H1 (cell line): ENCODE results near the gene ZIC5. TPM values are rescaled to one million over a fixed set of nuclear protein-coding genes. Genes with fewer than 3 reads are reported as not detected.

Source experiments
- CTCF ChIA-PET: fragments of 300-600 bp; sonication (Branson Sonifier 250); formaldehyde crosslinking; loops from one replicate; lab custom pipeline; 2021; ENCODE audit not compliant: partially characterized antibody; lab: Charles Lee
- POLR2A ChIA-PET: fragments of 300-600 bp; sonication (Branson Sonifier 250); formaldehyde crosslinking; loops from one replicate; lab custom pipeline; 2021; ENCODE audit warnings: inconsistent platforms; ENCODE audit not compliant: partially characterized antibody; lab: Charles Lee
- DNase-seq, 2 experiments: peaks; one replicate each; pipeline versions ENCODE4 v3.0.0 to v3.0.0-alpha.2; 2010 to 2022; ENCODE audit warnings: low spot score in 2 of 2, low read depth in 1 of 2, mixed read lengths in 1 of 2
- FAIRE-seq: peaks from 2 replicates; lab custom pipeline; 2011; peaks lifted over from hg19 to GRCh38; lab: Jason Lieb, UNC
- H2AFZ ChIP-seq: 2 replicates; pipeline ENCODE4 v1.8.1; 2012; ENCODE audit warnings: low read length, inconsistent platforms
- H2AK5ac ChIP-seq: 2 replicates; pipeline ENCODE4 v1.6.1; 2013; ENCODE audit warnings: low read depth, low read length
- H2BK120ac ChIP-seq: replicated peaks from 2 replicates; pipeline ENCODE3; 2013; ENCODE audit warnings: low read depth, low read length, inconsistent platforms
- H2BK12ac ChIP-seq: 2 replicates; pipeline ENCODE4 v1.6.1; 2013; ENCODE audit warnings: low read depth, low read length
- H2BK15ac ChIP-seq: 2 replicates; pipeline ENCODE4 v1.6.1; 2013; ENCODE audit warnings: low read length
- H2BK20ac ChIP-seq: 2 replicates; pipeline ENCODE4 v1.6.1; 2013; ENCODE audit warnings: low read length
- H2BK5ac ChIP-seq: 2 replicates; pipeline ENCODE4 v1.6.1; 2013; ENCODE audit warnings: low read depth, low read length
- H3K14ac ChIP-seq: 2 replicates; pipeline ENCODE4 v1.6.1; 2013; ENCODE audit warnings: inconsistent platforms; ENCODE audit not compliant: insufficient read length
- H3K18ac ChIP-seq: 2 replicates; pipeline ENCODE4 v1.6.1; 2013; ENCODE audit warnings: low read length; ENCODE audit errors: extremely low read depth
- H3K23ac ChIP-seq: 2 replicates; pipeline ENCODE4 v1.6.1; 2013; ENCODE audit warnings: inconsistent platforms; ENCODE audit not compliant: insufficient read length
- H3K23me2 ChIP-seq: 2 replicates; pipeline ENCODE4 v1.6.1; 2013; ENCODE audit warnings: low read depth, low read length
- H3K27ac ChIP-seq: 2 replicates; pipeline ENCODE4 v1.6.1; 2011; ENCODE audit warnings: low read depth, low read length, inconsistent platforms
- H3K27me3 ChIP-seq, 4 experiments: replicated peaks in 1 of 4; 1 replicate in 1 of 4; 2 replicates in 3 of 4; pipeline versions ENCODE4 v1.6.1 to v1.8.1; 2011 to 2013; ENCODE audit warnings: low read length in 3 of 4, mild to moderate bottlenecking in 3 of 4, inconsistent platforms in 2 of 4, mixed read lengths in 2 of 4, moderate library complexity in 1 of 4; ENCODE audit not compliant: control insufficient read depth in 3 of 4, insufficient read depth in 3 of 4; ENCODE audit errors: extremely low read depth in 1 of 4
- H3K36me3 ChIP-seq, 4 experiments: 2 replicates each; pipeline versions ENCODE4 v1.6.1 to v1.8.1; 2011 to 2013; ENCODE audit warnings: mild to moderate bottlenecking in 4 of 4, low read length in 3 of 4, moderate library complexity in 2 of 4, control low read depth in 1 of 4, inconsistent platforms in 1 of 4; ENCODE audit not compliant: insufficient read depth in 4 of 4, control insufficient read depth in 2 of 4
- H3K4ac ChIP-seq: replicated peaks from 2 replicates; pipeline ENCODE3; 2013; ENCODE audit warnings: low read length, low read depth, mixed read lengths, inconsistent platforms; ENCODE audit not compliant: insufficient read length
- H3K4me1 ChIP-seq, 4 experiments: replicated peaks in 1 of 4; 1 replicate in 1 of 4; 2 replicates in 3 of 4; pipeline versions ENCODE4 v1.6.1 to v1.8.1; 2011 to 2013; ENCODE audit warnings: low read length in 3 of 4, inconsistent platforms in 2 of 4, mixed read lengths in 1 of 4; ENCODE audit not compliant: insufficient read depth in 4 of 4, control insufficient read depth in 3 of 4
- H3K4me2 ChIP-seq, 2 experiments: 2 replicates each; pipeline versions ENCODE4 v1.6.1 to v1.8.1; 2011 to 2013; ENCODE audit warnings: low read depth in 2 of 2, low read length in 2 of 2, control low read depth in 1 of 2, inconsistent platforms in 1 of 2, mild to moderate bottlenecking in 1 of 2; ENCODE audit not compliant: insufficient read depth in 1 of 2
- H3K4me3 ChIP-seq, 4 experiments: fragments of 200-600, 300-600 bp in 1 of 4; sonication (generic), shearing (Covaris generic), sonication (Bioruptor Twin) in 1 of 4; 2 replicates each; pipeline versions ENCODE4 v1.5.1 to v1.8.1; 2011 to 2016; ENCODE audit warnings: low read length in 4 of 4, low read depth in 3 of 4, control low read depth in 2 of 4, inconsistent platforms in 2 of 4, mild to moderate bottlenecking in 2 of 4, mixed read lengths in 1 of 4, moderate library complexity in 1 of 4; ENCODE audit not compliant: insufficient read depth in 2 of 4; ENCODE audit errors: extremely low read depth in 1 of 4
- H3K56ac ChIP-seq: replicated peaks from 2 replicates; pipeline ENCODE3; 2013; ENCODE audit warnings: low read depth, mild to moderate bottlenecking, mixed read lengths, low read length, inconsistent platforms; ENCODE audit not compliant: insufficient read length
- H3K79me1 ChIP-seq: 2 replicates; pipeline ENCODE4 v1.6.1; 2013; ENCODE audit warnings: low read depth, low read length, control low read depth
- H3K79me2 ChIP-seq, 2 experiments: 2 replicates each; pipeline versions ENCODE4 v1.6.1 to v1.8.1; 2012 to 2013; ENCODE audit warnings: low read length in 2 of 2, mild to moderate bottlenecking in 2 of 2, inconsistent platforms in 1 of 2; ENCODE audit not compliant: insufficient read depth in 2 of 2, control insufficient read depth in 1 of 2
- H3K9ac ChIP-seq, 4 experiments: replicated peaks in 1 of 4; 1 replicate in 1 of 4; 2 replicates in 3 of 4; pipeline versions ENCODE4 v1.6.1 to v1.8.1; 2011 to 2013; ENCODE audit warnings: low read depth in 3 of 4, low read length in 3 of 4, control low read depth in 2 of 4, mild to moderate bottlenecking in 2 of 4, moderate library complexity in 2 of 4, inconsistent platforms in 1 of 4; ENCODE audit errors: extremely low read depth in 1 of 4
- H3K9me3 ChIP-seq, 2 experiments: 2 replicates each; pipeline versions ENCODE4 v1.6.1 to v1.8.1; 2012 to 2013; ENCODE audit warnings: mild to moderate bottlenecking in 2 of 2, moderate library complexity in 2 of 2, control low read depth in 1 of 2, inconsistent platforms in 1 of 2, low read depth in 1 of 2, low read length in 1 of 2, mixed read lengths in 1 of 2; ENCODE audit not compliant: insufficient read depth in 2 of 2
- H4K20me1 ChIP-seq, 2 experiments: replicated peaks in 1 of 2; 2 replicates each; pipeline versions ENCODE3 to v1.8.1; 2011 to 2013; ENCODE audit warnings: inconsistent platforms in 2 of 2, low read length in 2 of 2, mild to moderate bottlenecking in 1 of 2; ENCODE audit not compliant: insufficient read depth in 2 of 2, control insufficient read depth in 1 of 2
- H4K5ac ChIP-seq: 2 replicates; pipeline ENCODE4 v1.6.1; 2013; ENCODE audit warnings: low read length, low read depth, mixed read lengths, inconsistent platforms; ENCODE audit not compliant: insufficient read length
- H4K8ac ChIP-seq: 2 replicates; pipeline ENCODE4 v1.8.0; 2013; ENCODE audit warnings: mild to moderate bottlenecking, moderate library complexity, low read length, inconsistent platforms; ENCODE audit not compliant: insufficient read depth; ENCODE audit errors: extremely low read depth
- H4K91ac ChIP-seq: replicated peaks from 2 replicates; pipeline ENCODE3; 2013; ENCODE audit warnings: low read length, mixed read lengths, inconsistent platforms; ENCODE audit not compliant: insufficient read length
- BRCA1 ChIP-seq: IDR thresholded peaks from 2 replicates; pipeline ENCODE4 v1.6.1; 2012; ENCODE audit warnings: low read depth, low read length, improper control_type of control experiment
- CBX5 ChIP-seq: fragments of 300-800, 300-1000 bp; sonication (generic); IDR thresholded peaks from 2 replicates; pipeline ENCODE4 v1.7.1; 2016; ENCODE audit warnings: antibody characterized with exemption, low read length, low read depth
- CHD1 ChIP-seq: IDR thresholded peaks from 2 replicates; pipeline ENCODE4 v1.6.1; 2012; ENCODE audit warnings: low read depth, low read length, improper control_type of control experiment
- E2F6 ChIP-seq: IDR thresholded peaks from 2 replicates; pipeline ENCODE4 v1.6.1; 2012; ENCODE audit warnings: inconsistent platforms
- HDAC6 ChIP-seq: IDR thresholded peaks from one replicate; pipeline ENCODE4 v1.7.1; 2012; ENCODE audit warnings: low read depth, mild to moderate bottlenecking, inconsistent platforms, low read length, moderate library complexity
- KDM4A ChIP-seq: IDR thresholded peaks from one replicate; pipeline ENCODE4 v1.7.1; 2012; ENCODE audit warnings: low read depth, mild to moderate bottlenecking, moderate library complexity, low read length, inconsistent platforms; ENCODE audit not compliant: severe bottlenecking
- POU5F1 ChIP-seq: IDR thresholded peaks from 2 replicates; pipeline ENCODE4 v1.6.1; 2011; ENCODE audit warnings: low read depth, mild to moderate bottlenecking, low read length, moderate library complexity
- RFX5 ChIP-seq: IDR thresholded peaks from 2 replicates; pipeline ENCODE4 v1.6.1; 2011; ENCODE audit warnings: low read depth, low read length, improper control_type of control experiment, borderline replicate concordance
- SIN3A ChIP-seq, 2 experiments: IDR thresholded peaks in 1 of 2; conservative IDR thresholded peaks in 1 of 2; 2 replicates each; pipeline ENCODE4 v1.6.1; 2011 to 2012; ENCODE audit warnings: low read length in 2 of 2, improper control_type of control experiment in 1 of 2, low read depth in 1 of 2, mild to moderate bottlenecking in 1 of 2
- SIX5 ChIP-seq: IDR thresholded peaks from 2 replicates; pipeline ENCODE4 v1.6.1; 2011; ENCODE audit warnings: mild to moderate bottlenecking, low read depth, low read length
- WGBS, 2 experiments: shearing (Covaris generic) in 1 of 2; methylation state at CpG; one replicate each; pipeline versions ENCODE4 v1.1.6 to v1.1.7; 2013 to 2015; ENCODE audit warnings: low lambda C conversion rate in 2 of 2, mixed read lengths in 2 of 2, inconsistent platforms in 1 of 2, low coverage in 1 of 2, missing lambda C conversion rate in 1 of 2; ENCODE audit not compliant: insufficient replicate concordance in 2 of 2, insufficient coverage in 1 of 2, insufficient read length in 1 of 2; ENCODE audit errors: extremely low coverage in 1 of 2, missing lambda C conversion rate in 1 of 2; 5-methylcytosine and 5-hydroxymethylcytosine counted together
- polyA plus RNA-seq, 7 experiments: library from polyadenylated mRNA; depleted of rRNA in 3 of 7; stranded (reverse) in 5 of 7; unstranded in 2 of 7; fragments of >200 nt in 5 of 7; fragments of 200-250 nt in 2 of 7; gene quantifications; 1 replicate in 5 of 7; 2 replicates in 1 of 7; 4 replicates in 1 of 7; pipeline versions ENCODE4 v1.2.1 to v1.2.3, GENCODE V29; 2011 to 2013; ENCODE audit warnings: missing spikeins in 2 of 7, mixed read lengths in 2 of 7
- total RNA-seq: library from RNA; stranded (reverse); fragmentation: NEBNext Ultra II Directional; extraction: Animal tissue kit (Norgen Biotek cat#: 25700); gene quantifications from 2 replicates; pipeline ENCODE4 v1.2.1, GENCODE V29; 2021
- TF ChIP-seq, protein P1 (sequence below), 3 experiments: IDR thresholded peaks; 1 replicate in 2 of 3; 2 replicates in 1 of 3; pipeline versions ENCODE4 v1.5.1 to v1.6.1; 2011; ENCODE audit warnings: low read length in 3 of 3, mild to moderate bottlenecking in 3 of 3, inconsistent platforms in 2 of 3, low read depth in 1 of 3, moderate library complexity in 1 of 3; ENCODE audit not compliant: insufficient read depth in 1 of 3; ENCODE audit errors: control extremely low read depth in 1 of 3

Gene ZIC5
- total and polyA plus RNA-seq, 2 of the 8 experiments (the other 6 are each of a cell fraction or from before 2014, with no cell fraction given) = 14.2 to 52.7 TPM

GRCh38 chr13:99994638-99995020 is 23.1 kb upstream of the ZIC5 start:
- no peak overlapping the region for H3K56ac ChIP-seq
- H2AFZ ChIP-seq = no peak overlapping the region
- DNase-seq (no peak), FAIRE-seq (no peak)
- H3K9ac ChIP-seq = no peak overlapping the region
- H3K4me3 ChIP-seq = no peak overlapping the region
- no peak overlapping the region for H2BK12ac ChIP-seq
- H4K5ac ChIP-seq = no peak overlapping the region
- no peak overlapping the region; a peak in 1 of 4 replicates for H3K4me2 ChIP-seq
- H3K79me2 ChIP-seq = no peaks in the 10 kb centered on the region
- no peak overlapping the region for H3K14ac ChIP-seq
- H3K79me1 ChIP-seq = no peaks in the 10 kb centered on the region
- no peak overlapping the region for H2BK120ac ChIP-seq
- peaks cover 10 to 40% (median 29%) of the 10 kb centered on the region in 4 experiments for H3K4me1 ChIP-seq
- H3K23ac ChIP-seq = no peak overlapping the region
- no peak overlapping the region for H3K4ac ChIP-seq
- no peaks in the 10 kb centered on the region for H4K20me1 ChIP-seq
- H3K18ac ChIP-seq = no peak overlapping the region
- WGBS, 2 experiments = 16% methylated on average over 1 of the region's 1 CpG; no CpG with 5 or more reads in 1 of the 2 experiments
- CTCF ChIA-PET = interaction anchor here (0.6 to 1.9 kb wide), 2 partner anchors 35 to 249 kb away, joined by 3 to 4 read pairs; no protein-coding TSS in a partner anchor
- no peak overlapping the region for H3K27ac ChIP-seq
- H2BK5ac ChIP-seq = no peak overlapping the region
- no peak overlapping the region for H2BK20ac ChIP-seq
- POLR2A ChIA-PET = interaction anchor here (10.0 kb wide), 1 partner anchor 12 kb away, joined by 145 read pairs; the partner anchor contains the start of gene ZIC2
- H3K9me3 ChIP-seq = no peaks in the 10 kb centered on the region
- no peak overlapping the region for H4K8ac ChIP-seq
- peaks cover 27% of the 10 kb centered on the region; the same call in 1 of the 2 replicates for H3K23me2 ChIP-seq
- no peaks in the 10 kb centered on the region for H3K36me3 ChIP-seq
- peaks cover 7 to 74% (median 50%) of the 10 kb centered on the region in 4 experiments; a peak in 6 of 7 replicates for H3K27me3 ChIP-seq
- no peak overlapping the region for H2AK5ac ChIP-seq
- H4K91ac ChIP-seq = no peak overlapping the region
- H2BK15ac ChIP-seq = no peak overlapping the region
- no peak for TF ChIP-seq E2F6
- TF ChIP-seq POU5F1 = no peak
- no peak for TF ChIP-seq CHD1
- TF ChIP-seq SIX5 = no peak
- no peak for TF ChIP-seq RFX5
- no peak for TF ChIP-seq KDM4A
- no peak for TF ChIP-seq HDAC6
- TF ChIP-seq, protein P1, sequence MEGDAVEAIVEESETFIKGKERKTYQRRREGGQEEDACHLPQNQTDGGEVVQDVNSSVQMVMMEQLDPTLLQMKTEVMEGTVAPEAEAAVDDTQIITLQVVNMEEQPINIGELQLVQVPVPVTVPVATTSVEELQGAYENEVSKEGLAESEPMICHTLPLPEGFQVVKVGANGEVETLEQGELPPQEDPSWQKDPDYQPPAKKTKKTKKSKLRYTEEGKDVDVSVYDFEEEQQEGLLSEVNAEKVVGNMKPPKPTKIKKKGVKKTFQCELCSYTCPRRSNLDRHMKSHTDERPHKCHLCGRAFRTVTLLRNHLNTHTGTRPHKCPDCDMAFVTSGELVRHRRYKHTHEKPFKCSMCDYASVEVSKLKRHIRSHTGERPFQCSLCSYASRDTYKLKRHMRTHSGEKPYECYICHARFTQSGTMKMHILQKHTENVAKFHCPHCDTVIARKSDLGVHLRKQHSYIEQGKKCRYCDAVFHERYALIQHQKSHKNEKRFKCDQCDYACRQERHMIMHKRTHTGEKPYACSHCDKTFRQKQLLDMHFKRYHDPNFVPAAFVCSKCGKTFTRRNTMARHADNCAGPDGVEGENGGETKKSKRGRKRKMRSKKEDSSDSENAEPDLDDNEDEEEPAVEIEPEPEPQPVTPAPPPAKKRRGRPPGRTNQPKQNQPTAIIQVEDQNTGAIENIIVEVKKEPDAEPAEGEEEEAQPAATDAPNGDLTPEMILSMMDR (IDR thresholded peaks at IDR 0.05; ENCODE audit: control extremely low read depth in 1 of 3, insufficient read depth in 1 of 3, low read depth in 1 of 3, low read length in 3 of 3) = no peak
- TF ChIP-seq CBX5 = no peak
- no peak for TF ChIP-seq SIN3A (conservative IDR thresholded peaks at IDR 0.05 in 1 of 2, IDR thresholded peaks at IDR 0.05 in 1 of 2; ENCODE audit: low read depth in 1 of 2, low read length in 2 of 2)
- no peak for TF ChIP-seq BRCA1
